Subcutaneous adipose tissue (tissue), 4 donors: ENCODE results near the gene COLEC11. TPM values are rescaled to one million over a fixed set of nuclear protein-coding genes. Genes with fewer than 3 reads are reported as not detected.

Experiments
- total RNA-seq, 4 donors: library from RNA; depleted of rRNA; stranded (reverse); fragments of >200 nt; gene quantifications; one replicate each; pipeline ENCODE4 v1.1.0, GENCODE V29; 2016
- TF ChIP-seq, protein P1 (sequence below): fragments of 450-650 bp; IDR thresholded peaks from one replicate; pipeline ENCODE4 v1.5.1; 2016; ENCODE audit warnings: low read depth, mild to moderate bottlenecking, control low read depth, antibody characterized with exemption, moderate library complexity

Gene COLEC11
- total RNA-seq, 4 donors from 2014 or later = 1.1 to 9.8 (median 2.3) TPM

GRCh38 chr2:3641841-3642421, 47.0 kb downstream of the COLEC11 start:
- TF ChIP-seq, protein P1, sequence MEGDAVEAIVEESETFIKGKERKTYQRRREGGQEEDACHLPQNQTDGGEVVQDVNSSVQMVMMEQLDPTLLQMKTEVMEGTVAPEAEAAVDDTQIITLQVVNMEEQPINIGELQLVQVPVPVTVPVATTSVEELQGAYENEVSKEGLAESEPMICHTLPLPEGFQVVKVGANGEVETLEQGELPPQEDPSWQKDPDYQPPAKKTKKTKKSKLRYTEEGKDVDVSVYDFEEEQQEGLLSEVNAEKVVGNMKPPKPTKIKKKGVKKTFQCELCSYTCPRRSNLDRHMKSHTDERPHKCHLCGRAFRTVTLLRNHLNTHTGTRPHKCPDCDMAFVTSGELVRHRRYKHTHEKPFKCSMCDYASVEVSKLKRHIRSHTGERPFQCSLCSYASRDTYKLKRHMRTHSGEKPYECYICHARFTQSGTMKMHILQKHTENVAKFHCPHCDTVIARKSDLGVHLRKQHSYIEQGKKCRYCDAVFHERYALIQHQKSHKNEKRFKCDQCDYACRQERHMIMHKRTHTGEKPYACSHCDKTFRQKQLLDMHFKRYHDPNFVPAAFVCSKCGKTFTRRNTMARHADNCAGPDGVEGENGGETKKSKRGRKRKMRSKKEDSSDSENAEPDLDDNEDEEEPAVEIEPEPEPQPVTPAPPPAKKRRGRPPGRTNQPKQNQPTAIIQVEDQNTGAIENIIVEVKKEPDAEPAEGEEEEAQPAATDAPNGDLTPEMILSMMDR = no peak

DNA sequence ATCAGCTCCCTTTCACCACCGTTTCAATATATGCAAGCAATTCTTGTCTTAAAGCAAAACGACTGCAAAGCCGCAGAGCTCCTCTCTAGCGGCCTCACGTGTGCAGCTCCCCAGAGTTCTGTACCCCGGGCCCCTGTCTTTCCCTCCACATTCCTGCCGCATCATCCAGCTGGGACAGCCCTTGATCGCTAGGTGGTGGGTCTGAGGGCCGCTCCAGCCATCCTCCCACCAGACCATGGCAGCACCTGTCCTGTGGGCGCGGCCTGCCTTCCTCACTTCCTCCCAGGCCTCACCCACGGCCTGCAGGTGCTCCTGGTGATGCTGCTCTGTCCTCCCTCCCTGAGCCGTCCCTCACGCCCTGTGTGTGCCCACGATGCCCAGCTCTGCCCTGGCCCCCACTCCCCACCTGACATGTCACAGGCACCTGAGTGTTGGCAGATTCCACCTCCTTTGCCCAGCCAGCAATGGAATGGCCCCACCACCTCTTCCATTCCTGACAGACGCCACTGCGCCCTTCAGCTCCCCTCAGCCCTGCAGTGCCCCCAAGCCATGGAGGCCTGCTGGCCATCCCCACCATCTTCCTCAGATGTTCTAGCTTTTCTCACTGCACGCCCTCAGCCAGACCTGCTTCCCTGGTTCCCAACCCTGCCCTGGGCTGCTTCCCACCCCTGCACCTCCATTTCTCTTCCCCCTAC, 47.8 kb downstream of the COLEC11 start:
- TF ChIP-seq, protein P1 = no peak

DNA sequence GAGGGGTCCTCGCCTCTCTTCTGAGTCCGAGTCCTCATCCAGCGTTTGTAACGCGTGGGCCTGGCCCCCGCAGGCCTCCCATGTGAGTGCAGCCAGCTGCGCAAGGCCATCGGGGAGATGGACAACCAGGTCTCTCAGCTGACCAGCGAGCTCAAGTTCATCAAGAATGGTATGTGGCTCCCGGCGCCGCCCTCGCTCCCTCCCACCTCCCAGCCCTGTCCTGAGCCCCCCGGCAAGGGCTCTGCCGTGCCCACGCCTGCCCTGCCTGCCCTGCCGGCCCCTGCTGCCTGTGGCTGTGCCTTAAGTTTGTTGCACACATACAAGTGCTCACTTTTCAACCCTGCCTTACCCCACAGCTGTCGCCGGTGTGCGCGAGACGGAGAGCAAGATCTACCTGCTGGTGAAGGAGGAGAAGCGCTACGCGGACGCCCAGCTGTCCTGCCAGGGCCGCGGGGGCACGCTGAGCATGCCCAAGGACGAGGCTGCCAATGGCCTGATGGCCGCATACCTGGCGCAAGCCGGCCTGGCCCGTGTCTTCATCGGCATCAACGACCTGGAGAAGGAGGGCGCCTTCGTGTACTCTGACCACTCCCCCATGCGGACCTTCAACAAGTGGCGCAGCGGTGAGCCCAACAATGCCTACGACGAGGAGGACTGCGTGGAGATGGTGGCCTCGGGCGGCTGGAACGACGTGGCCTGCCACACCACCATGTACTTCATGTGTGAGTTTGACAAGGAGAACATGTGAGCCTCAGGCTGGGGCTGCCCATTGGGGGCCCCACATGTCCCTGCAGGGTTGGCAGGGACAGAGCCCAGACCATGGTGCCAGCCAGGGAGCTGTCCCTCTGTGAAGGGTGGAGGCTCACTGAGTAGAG, 48.7 kb downstream of the COLEC11 start:
- TF ChIP-seq, protein P1 = no peak

DNA sequence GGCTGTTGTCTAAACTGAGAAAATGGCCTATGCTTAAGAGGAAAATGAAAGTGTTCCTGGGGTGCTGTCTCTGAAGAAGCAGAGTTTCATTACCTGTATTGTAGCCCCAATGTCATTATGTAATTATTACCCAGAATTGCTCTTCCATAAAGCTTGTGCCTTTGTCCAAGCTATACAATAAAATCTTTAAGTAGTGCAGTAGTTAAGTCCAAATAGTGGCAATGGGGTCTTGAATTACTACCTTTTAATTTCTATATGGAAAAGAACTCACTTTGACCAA, 49.3 kb downstream of the COLEC11 start:
- TF ChIP-seq, protein P1 = no peak

GRCh38 chr2:3644891-3645605, 50.1 kb downstream of the COLEC11 start:
- TF ChIP-seq, protein P1 = no peak

DNA sequence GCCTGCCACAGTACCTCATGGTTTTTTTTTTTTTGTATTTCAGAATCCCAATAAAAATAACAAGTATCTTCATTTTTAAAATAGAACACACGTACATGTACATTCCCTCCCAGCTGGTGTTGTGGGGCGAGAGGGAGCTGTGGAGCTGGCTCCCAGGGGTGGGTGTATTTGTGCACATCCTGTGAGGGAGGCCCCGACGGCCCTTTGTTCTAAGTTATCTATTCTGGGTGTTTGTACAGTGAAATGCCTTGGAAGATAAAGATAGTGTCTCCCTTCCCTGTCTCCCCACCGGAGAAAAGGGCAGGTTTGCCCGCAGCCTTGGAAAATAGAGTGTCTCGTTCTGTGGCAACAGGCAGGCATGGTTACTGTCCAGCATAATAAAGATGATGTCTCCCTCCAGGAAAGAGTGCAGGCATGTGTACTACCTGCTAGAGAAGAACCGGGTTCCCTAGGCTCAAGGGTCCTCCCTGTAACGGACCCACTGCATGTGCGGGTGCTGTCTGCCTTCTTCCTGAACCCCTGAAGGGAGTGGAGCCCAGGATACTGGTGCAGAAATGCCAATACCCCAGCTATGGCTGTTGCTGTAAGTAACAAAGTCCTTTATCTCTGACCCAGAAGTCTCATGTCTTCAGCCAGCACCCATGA, 51.0 kb downstream of the COLEC11 start:
- TF ChIP-seq, protein P1 = no peak
